ENCODE results near the gene ANP32A.
A peak's percentile ranks its signal among the peaks of the same experiment; 100 is the strongest.

ANP32A gene

GRCh38 chr15:68797599-68798345 lies 22.9 kb downstream of the ANP32A start:
- DNase-seq (ENCODE audit: low read depth, low spot score) = no peak

DNA sequence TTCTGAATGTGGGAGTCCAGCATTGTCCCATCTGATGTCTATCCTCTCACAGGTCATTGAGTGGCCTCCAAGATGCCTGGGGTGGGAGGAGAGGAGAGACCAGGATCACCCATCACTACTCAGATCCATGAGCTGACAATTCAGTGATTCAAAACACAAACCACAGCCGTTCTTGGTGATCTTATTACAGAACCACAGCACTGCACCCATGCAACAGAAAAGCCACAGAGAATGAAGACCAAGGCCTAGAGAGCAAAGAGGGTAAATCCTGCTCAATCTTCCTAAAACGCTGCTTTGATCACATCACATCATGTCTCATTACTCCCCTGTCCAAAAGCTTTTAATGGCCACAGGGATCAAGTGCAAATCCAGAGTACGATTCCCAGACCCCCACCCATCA lies 23.5 kb downstream of the ANP32A start:
- DNase-seq (ENCODE audit: low read depth, low spot score) = no peak

GRCh38 chr15:68796576-68796975 lies 24.1 kb downstream of the ANP32A start:
- DNase-seq (ENCODE audit: low read depth, low spot score) = no peak

- no peak for DNase-seq (ENCODE audit: low read depth, low spot score)
These were observed 25.3 kb downstream of the ANP32A start for GRCh38 chr15:68795298-68795848.

DNA sequence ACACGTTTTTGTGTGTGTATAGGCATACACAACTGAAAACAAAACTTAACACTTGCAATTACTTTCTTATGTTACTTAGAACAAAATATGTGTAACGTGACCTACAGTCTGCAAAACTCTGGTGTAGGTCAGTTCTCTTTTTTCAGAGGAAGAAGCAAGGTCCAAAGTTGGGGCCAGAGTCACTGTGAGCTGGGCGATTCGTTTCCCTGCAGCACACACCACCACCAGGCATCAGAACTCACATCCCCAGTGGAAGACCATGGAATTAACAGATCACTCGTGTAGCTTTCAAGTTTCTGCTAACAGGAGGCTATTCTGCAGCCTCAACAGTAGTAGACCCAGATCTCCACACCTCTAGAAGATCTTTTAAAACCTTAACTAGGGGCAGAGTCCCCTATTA lies 25.8 kb downstream of the ANP32A start:
- no peak for DNase-seq (ENCODE audit: low read depth, low spot score)

GRCh38 chr15:68794307-68794706 lies 26.4 kb downstream of the ANP32A start:
- no peak for DNase-seq (ENCODE audit: low read depth, low spot score)

DNA sequence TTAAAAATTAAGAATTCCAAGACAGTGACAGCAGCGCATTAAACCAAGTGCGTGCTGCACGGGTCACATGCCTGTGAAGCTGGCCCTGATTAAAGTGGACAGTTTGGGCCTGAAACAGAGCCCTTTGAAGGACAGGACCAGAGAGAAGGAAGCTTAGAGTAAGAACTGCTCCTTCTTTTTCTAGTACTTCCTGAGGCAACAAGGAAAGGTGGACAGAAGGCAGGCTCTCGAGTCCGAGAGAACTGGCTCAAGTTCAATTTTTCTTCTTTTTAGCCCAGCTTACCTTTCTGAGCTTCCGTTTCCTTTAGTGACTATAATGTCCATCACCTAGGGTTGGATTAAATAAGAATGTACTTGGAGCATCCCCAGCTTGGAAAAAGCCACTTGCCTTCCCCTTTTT lies 26.9 kb downstream of the ANP32A start:
- DNase-seq (ENCODE audit: low read depth, low spot score) = no peak

DNA sequence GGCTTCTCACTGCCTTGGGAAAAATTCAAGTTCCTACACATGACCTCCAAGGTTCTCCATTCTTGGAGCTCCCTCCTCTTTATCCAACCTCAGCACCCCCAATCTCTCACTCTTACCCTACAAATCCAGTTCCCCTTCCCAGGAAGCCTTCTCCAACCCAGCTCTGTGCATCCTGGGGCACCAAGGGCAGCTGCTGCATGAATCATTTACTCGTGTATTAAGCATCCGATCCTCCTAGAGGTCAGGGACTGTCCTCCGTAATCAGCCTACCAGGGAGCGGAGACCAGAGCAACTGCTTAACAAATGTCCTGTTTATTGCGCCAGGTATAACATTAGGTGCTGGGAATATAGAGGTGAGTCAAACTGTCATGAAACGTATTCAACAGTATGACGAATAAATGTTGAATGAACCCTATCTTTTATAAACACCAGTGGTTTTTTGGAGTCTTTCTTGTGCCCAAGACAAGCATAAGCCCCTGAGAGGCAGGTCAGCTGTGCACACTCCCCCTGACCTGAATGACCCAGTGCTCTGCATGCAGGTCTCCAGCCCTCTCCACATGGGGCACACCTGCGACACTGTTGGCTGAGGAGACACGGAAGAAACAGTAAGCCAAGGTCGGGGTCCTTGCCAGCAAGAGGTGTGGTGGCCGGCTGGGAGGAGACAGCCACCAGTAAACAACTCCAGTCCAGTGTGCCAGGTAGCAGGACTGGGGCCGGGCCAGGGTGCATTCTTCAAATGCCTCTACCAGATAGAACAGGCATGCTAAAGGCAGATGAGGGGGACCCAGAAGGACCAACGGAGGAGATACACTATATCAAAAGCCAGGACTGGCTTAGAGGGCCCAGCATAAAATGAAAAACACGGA lies 27.6 kb downstream of the ANP32A start:
- DNase-seq (ENCODE audit: low read depth, low spot score) = no peak

DNA sequence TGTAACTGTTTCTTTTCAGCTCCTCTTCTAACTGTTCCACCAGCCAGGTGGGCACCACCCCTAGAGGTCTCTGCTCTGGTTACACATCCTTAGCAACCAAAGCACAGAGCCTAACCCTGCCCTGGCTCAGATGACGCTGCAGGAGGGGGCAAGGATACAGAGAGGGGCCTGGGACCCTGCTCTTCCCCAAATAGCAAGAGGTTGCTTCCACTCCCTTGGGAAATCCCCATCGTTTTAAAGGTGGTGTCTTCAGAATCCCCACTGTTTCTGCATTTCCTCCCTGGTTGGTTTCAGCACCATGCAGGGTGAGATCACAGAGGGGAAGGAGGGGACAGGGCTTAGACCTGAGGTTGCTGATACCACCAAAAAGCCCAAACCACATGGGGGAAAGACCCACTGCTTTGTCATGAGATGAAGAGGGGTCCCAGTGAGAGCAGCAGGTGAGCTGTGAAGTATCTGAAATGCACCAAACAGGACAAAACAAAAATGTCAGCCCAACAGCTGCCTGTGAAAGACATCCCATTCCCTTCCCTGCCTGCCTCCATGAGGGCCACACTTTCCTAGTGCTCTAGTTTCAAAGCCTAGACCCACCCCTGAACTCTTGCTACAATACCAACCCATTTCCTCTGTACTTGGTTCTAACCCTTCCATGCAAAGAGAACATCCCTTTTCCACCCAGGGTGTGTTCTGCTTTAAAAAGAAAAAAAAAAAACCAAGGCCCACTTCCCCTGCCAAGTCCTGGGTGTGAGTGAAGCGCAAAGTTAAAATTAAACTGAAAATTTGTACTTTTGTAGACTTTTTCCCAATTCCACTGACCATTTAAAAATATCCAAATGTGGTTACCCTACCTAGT lies 29.0 kb downstream of the ANP32A start:
- no peak for DNase-seq (ENCODE audit: low read depth, low spot score)

- DNase-seq (ENCODE audit: low read depth, low spot score) = no peak
These were observed 29.8 kb downstream of the ANP32A start for GRCh38 chr15:68790910-68791309.

GRCh38 chr15:68790242-68790575 lies 30.5 kb downstream of the ANP32A start:
- DNase-seq (ENCODE audit: low read depth, low spot score) = no peak

- DNase-seq (ENCODE audit: low read depth, low spot score) = peak; percentile 64
These were observed 31.0 kb downstream of the ANP32A start for GRCh38 chr15:68789534-68790241.

GRCh38 chr15:68789091-68789490 lies 31.6 kb downstream of the ANP32A start:
- DNase-seq (ENCODE audit: low read depth, low spot score) = no peak

DNA sequence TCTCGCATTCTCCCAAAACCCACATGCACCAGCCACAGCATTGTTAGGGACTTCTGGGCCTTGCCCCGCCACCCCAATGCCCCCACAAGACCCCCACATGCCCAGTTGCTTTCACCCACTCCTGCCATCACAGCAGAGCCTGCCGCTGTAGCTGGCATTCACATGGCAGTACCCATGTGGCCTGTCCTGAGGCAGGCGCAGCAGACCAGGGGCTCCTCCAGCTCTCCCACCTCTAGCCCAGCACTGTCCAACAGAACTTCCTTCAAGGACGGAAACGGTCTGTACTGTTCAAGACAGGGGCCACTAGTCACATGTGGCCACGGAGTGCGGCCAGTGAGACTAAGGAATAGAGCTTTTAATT lies 32.5 kb downstream of the ANP32A start:
- no peak for DNase-seq (ENCODE audit: low read depth, low spot score)

DNA sequence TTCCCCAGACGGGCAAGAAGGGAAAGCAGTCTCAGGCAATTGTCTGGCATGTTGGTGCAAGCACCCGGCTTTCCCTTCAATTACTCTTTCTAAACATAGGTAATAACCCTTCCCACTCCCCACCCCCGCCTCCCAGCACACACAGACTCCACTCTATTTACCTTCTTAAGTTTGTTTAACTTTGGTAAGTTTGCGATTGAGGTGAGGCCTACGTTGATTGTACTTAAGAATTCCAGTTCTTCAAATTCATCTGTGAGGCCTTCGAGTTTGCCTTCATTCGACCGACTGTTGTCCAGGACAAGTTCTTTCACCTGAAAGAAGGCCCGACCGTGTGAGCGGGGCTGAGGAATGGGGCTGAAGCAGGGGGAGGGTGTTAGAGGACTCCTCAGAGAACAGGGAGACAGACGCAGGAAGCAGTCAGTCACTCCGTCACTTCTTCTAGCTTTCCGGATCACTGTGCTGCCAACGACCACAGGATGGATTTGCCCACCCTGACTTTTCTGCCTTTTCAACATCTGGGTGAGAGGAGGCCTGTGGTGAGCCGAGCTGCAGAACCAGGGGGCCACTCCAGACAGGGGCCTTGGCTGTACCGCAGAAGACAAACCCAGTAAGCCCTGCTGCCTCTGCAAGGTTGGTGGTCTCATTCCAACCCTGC lies 33.0 kb downstream of the ANP32A start:
- no peak for DNase-seq (ENCODE audit: low read depth, low spot score)

DNA sequence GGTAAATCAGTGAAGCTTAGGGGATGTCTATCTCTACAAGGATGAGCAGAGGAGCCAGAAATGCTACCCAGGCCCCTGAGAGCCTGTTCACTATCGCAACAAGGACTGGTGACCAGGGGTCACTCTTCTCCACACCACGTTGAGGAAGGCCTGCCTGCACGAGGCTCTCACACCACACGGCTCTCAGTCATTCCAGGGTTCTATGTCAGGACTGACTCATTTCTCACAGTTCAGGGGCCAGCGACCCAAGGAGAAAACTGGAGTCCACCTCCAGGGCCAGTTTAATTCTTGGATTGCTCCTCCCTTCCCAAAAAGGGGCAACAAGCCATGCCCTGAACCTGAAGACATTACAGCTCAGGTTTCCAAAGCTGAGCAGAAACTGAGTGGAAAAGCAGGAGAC lies 33.9 kb downstream of the ANP32A start:
- no peak for DNase-seq (ENCODE audit: low read depth, low spot score)

DNA sequence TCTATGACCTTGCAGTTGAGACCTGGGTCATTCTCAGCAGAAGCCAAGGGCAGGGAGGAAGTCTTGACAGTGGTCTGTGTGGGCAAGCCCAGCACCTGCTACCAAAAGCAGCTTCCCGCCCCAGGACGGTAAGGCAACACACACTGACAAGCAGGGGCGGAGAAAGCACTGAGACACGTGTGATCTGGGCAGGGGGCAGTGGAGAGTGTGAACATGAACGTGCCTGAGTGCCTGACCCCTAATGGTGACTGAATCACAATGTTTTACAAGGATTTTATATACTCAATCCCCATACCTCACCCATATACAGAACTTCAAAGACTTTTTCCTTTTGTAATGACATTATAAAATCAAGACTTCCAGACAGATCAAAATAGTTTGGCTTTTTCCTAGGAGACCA lies 35.2 kb downstream of the ANP32A start:
- no peak for DNase-seq (ENCODE audit: low read depth, low spot score)

GRCh38 chr15:68784206-68784605 lies 36.5 kb downstream of the ANP32A start:
- DNase-seq (ENCODE audit: low read depth, low spot score) = no peak

DNA sequence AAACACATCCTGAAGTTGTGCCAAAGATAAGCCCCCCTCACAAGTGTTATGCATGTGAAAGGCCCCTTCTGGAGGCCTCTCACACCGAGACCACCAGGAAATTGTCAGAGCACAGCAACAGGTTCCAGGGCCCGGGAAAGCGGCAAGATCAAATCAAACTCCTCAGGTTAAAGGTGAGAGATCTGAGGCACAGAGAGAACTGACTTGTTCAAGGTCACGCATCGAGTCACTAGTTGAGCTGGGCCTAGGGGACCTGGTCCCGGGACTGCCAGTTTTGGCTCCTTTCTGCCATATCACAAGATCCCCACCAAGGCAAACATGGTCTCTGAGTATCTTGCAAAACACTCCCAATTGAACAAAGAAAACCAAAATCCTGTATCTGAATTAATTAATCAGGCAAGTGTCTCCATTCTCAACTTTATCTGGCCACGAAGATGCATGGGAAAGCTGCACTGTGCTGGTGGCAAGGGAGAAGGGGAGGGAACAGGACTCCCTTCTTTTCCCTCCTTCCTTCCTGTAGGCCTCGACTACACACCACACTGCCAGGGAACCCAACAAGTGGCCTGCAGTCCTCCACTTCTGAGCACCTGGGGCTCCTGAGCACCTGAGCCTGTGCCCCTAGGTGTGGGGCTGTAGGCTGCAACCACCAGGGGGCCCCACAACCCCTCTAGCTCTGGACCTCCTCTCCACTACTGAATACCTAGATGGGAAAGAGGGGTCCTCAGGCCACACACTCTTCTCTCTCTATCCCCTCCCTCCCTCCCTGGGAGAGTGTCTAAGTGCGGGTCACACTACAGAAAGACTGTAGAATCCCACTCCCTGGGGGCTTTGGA lies 37.3 kb downstream of the ANP32A start:
- DNase-seq (ENCODE audit: low read depth, low spot score) = no peak

GRCh38 chr15:68782589-68783161 lies 38.0 kb downstream of the ANP32A start:
- DNase-seq (ENCODE audit: low read depth, low spot score) = no peak
